ENCODE results near the gene RHCE. TPM values are rescaled to one million over a fixed set of nuclear protein-coding genes. Genes with fewer than 3 reads are reported as not detected.

RHCE gene
- total and polyA plus RNA-seq, 9 of the 15 experiments (the other 6 are each of a cell fraction or from before 2014, with no cell fraction given): 5.4 to 31.5 (median 12.6) TPM

DNA sequence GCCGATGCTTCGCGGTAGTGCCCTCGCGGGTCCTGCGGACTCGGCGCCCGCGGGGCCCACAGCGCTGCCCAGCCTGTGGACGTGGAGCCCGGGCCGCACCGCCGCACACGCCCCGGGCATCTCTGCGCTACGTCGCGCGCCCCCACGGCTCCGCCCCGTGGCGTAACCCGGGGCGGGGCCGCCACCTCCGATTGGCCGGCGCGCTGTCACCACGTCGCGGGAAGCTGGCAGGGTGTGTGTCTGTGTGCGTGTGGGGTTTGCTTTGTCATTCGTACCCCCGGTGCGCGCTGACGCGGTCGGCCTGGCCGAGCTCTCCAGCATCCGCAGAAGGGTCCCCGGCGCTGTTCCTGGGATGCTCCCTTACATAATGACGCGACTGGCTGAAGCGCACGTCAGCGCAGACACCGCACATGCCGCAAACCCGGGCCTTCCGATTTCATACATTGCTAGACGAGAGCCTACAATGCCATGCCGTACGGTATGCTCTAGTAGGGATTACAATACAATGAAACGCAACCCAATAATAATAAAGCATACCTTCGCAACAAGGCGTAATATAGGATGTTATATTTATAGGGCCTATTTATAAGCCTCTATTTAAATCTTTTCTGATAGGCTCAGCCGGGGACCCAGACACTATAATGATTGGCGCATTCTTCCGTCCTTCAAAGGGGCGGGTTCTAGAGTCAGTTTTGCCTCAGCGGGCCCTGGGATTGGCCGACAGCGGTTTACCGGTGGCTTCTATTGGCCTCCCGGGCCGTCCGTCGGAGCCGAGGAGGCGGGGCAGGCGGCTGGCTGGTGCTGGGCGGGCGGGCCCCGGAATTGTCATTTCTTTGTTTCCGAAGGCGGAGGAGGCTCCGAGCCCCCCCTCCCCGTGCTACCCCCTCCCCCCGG, 9.7 kb upstream of the RHCE start, which contains the start of gene MACO1 (continued):
- TF ChIP-seq, protein P1, sequence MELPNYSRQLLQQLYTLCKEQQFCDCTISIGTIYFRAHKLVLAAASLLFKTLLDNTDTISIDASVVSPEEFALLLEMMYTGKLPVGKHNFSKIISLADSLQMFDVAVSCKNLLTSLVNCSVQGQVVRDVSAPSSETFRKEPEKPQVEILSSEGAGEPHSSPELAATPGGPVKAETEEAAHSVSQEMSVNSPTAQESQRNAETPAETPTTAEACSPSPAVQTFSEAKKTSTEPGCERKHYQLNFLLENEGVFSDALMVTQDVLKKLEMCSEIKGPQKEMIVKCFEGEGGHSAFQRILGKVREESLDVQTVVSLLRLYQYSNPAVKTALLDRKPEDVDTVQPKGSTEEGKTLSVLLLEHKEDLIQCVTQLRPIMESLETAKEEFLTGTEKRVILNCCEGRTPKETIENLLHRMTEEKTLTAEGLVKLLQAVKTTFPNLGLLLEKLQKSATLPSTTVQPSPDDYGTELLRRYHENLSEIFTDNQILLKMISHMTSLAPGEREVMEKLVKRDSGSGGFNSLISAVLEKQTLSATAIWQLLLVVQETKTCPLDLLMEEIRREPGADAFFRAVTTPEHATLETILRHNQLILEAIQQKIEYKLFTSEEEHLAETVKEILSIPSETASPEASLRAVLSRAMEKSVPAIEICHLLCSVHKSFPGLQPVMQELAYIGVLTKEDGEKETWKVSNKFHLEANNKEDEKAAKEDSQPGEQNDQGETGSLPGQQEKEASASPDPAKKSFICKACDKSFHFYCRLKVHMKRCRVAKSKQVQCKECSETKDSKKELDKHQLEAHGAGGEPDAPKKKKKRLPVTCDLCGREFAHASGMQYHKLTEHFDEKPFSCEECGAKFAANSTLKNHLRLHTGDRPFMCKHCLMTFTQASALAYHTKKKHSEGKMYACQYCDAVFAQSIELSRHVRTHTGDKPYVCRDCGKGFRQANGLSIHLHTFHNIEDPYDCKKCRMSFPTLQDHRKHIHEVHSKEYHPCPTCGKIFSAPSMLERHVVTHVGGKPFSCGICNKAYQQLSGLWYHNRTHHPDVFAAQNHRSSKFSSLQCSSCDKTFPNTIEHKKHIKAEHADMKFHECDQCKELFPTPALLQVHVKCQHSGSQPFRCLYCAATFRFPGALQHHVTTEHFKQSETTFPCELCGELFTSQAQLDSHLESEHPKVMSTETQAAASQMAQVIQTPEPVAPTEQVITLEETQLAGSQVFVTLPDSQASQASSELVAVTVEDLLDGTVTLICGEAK (IDR thresholded peaks at IDR 0.05): no peak
- TF ChIP-seq, protein P1 (CRISPR knock-in tag; IDR thresholded peaks at IDR 0.05): no peak
- TF ChIP-seq ZC3H8 (IDR thresholded peaks at IDR 0.05) (no peak), ILF3 (IDR thresholded peaks at IDR 0.05; ENCODE audit: borderline replicate concordance) (peak; percentile 74; the same call in 1 of the 2 replicates), LCOR (CRISPR knock-in tag; IDR thresholded peaks at IDR 0.05) (peak; percentile 77; the same call in 1 of the 2 replicates), FOXA1 (IDR thresholded peaks at IDR 0.05; ENCODE audit: borderline replicate concordance) (no peak), ZNF431 (CRISPR knock-in tag; IDR thresholded peaks at IDR 0.05) (peak; percentile 72), SRF (CRISPR knock-in tag; IDR thresholded peaks at IDR 0.05) (peak in 1 of 2 experiments; percentile 33; a peak in 1 of 4 replicates), GATA2 (CRISPR knock-in tag; IDR thresholded peaks at IDR 0.05) (no peak), RBM25 (IDR thresholded peaks at IDR 0.05; ENCODE audit: low read depth, low read length, severe bottlenecking) (peak; percentile 97)
- TF ChIP-seq, protein P2, sequence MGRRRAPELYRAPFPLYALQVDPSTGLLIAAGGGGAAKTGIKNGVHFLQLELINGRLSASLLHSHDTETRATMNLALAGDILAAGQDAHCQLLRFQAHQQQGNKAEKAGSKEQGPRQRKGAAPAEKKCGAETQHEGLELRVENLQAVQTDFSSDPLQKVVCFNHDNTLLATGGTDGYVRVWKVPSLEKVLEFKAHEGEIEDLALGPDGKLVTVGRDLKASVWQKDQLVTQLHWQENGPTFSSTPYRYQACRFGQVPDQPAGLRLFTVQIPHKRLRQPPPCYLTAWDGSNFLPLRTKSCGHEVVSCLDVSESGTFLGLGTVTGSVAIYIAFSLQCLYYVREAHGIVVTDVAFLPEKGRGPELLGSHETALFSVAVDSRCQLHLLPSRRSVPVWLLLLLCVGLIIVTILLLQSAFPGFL (CRISPR knock-in tag; IDR thresholded peaks at IDR 0.05): 0 out of 2 replicates have a peak, but pooled peaks have one; percentile 59
- TF ChIP-seq, protein P3, sequence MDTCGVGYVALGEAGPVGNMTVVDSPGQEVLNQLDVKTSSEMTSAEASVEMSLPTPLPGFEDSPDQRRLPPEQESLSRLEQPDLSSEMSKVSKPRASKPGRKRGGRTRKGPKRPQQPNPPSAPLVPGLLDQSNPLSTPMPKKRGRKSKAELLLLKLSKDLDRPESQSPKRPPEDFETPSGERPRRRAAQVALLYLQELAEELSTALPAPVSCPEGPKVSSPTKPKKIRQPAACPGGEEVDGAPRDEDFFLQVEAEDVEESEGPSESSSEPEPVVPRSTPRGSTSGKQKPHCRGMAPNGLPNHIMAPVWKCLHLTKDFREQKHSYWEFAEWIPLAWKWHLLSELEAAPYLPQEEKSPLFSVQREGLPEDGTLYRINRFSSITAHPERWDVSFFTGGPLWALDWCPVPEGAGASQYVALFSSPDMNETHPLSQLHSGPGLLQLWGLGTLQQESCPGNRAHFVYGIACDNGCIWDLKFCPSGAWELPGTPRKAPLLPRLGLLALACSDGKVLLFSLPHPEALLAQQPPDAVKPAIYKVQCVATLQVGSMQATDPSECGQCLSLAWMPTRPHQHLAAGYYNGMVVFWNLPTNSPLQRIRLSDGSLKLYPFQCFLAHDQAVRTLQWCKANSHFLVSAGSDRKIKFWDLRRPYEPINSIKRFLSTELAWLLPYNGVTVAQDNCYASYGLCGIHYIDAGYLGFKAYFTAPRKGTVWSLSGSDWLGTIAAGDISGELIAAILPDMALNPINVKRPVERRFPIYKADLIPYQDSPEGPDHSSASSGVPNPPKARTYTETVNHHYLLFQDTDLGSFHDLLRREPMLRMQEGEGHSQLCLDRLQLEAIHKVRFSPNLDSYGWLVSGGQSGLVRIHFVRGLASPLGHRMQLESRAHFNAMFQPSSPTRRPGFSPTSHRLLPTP (IDR thresholded peaks at IDR 0.05; ENCODE audit: borderline replicate concordance, extremely low read depth, insufficient read length): no peak

Data from K562 (cell line).